ENCODE results near the gene CYP2B6.
A peak's percentile ranks its signal among the peaks of the same experiment; 100 is the strongest.

The CYP2B6 gene

GRCh38 chr19:41016488-41017071 is 25.5 kb downstream of the CYP2B6 start:
- Histone ChIP-seq H3K4me3 (no peak overlapping the region), H3K27ac (no peak overlapping the region)
- peak; percentile 66 for DNase-seq (ENCODE audit: low spot score)
- no peak for TF ChIP-seq CTCF (IDR thresholded peaks at IDR 0.05)

- DNase-seq (ENCODE audit: low spot score), result peak; percentile 17
- Histone ChIP-seq H3K27ac (no peak overlapping the region), H3K4me3 (no peak overlapping the region)
- TF ChIP-seq CTCF (IDR thresholded peaks at IDR 0.05), result no peak
Observed at GRCh38 chr19:41018736-41019290, 27.7 kb downstream of the CYP2B6 start.

GRCh38 chr19:41019346-41019745 is 28.3 kb downstream of the CYP2B6 start:
- TF ChIP-seq CTCF (IDR thresholded peaks at IDR 0.05), result no peak
- Histone ChIP-seq H3K4me3 (no peak overlapping the region), H3K27ac (no peak overlapping the region)
- peak; percentile 28 for DNase-seq (ENCODE audit: low spot score)

GRCh38 chr19:41023193-41023592 is 32.1 kb downstream of the CYP2B6 start:
- peak; percentile 14 for DNase-seq (ENCODE audit: low spot score)
- Histone ChIP-seq H3K27ac (no peak overlapping the region), H3K4me3 (no peak overlapping the region)
- TF ChIP-seq CTCF (IDR thresholded peaks at IDR 0.05), result no peak

- DNase-seq (ENCODE audit: low spot score), result peak; percentile 36
- no peak overlapping the region for H3K27ac ChIP-seq
- TF ChIP-seq CTCF (IDR thresholded peaks at IDR 0.05), result no peak
- no peak overlapping the region for H3K4me3 ChIP-seq
Observed at GRCh38 chr19:41025411-41025810, 34.3 kb downstream of the CYP2B6 start.

- peak; percentile 19 for DNase-seq (ENCODE audit: low spot score)
- no peak for TF ChIP-seq CTCF (IDR thresholded peaks at IDR 0.05)
- no peak overlapping the region for H3K4me3 ChIP-seq
- no peak overlapping the region for H3K27ac ChIP-seq
Observed at GRCh38 chr19:41025871-41026270, 34.8 kb downstream of the CYP2B6 start.

GRCh38 chr19:41027273-41027967 is 36.3 kb downstream of the CYP2B6 start:
- no peak for TF ChIP-seq CTCF (IDR thresholded peaks at IDR 0.05)
- H3K4me3 ChIP-seq, result no peak overlapping the region
- DNase-seq (ENCODE audit: low spot score), result peak; percentile 36

More at GRCh38 chr19:41027273-41027967, 36.3 kb downstream of the CYP2B6 start:
- no peak overlapping the region for H3K27ac ChIP-seq

All from coronary artery (tissue), 2 donors.